Suprapubic skin (tissue), 4 donors: Measurements from ENCODE around the gene TOPORS. TPM values are rescaled to one million over a fixed set of nuclear protein-coding genes. Genes with fewer than 3 reads are reported as not detected.

Source experiments
- DNase-seq, 2 donors: peaks; one replicate each; pipeline ENCODE4 v3.0.0-alpha.2; 2019; ENCODE audit warnings: low spot score in 2 of 2
- H3K27ac ChIP-seq: fragments of 200-600 bp; sonication (generic); one replicate; pipeline ENCODE4 v1.5.1; 2019
- H3K27me3 ChIP-seq: fragments of 200-600 bp; sonication (generic); one replicate; pipeline ENCODE4 v1.5.1; 2019
- H3K36me3 ChIP-seq: fragments of 200-600 bp; sonication (generic); one replicate; pipeline ENCODE4 v1.5.1; 2019
- H3K4me1 ChIP-seq: fragments of 200-600 bp; sonication (generic); one replicate; pipeline ENCODE4 v1.5.1; 2019
- H3K4me3 ChIP-seq: fragments of 200-600 bp; sonication (generic); one replicate; pipeline ENCODE4 v1.5.1; 2019; ENCODE audit warnings: mild to moderate bottlenecking
- H3K9me3 ChIP-seq: fragments of 200-600 bp; sonication (generic); one replicate; pipeline ENCODE4 v1.5.1; 2019
- EP300 ChIP-seq: sonication (generic); formaldehyde crosslinking; IDR thresholded peaks from one replicate; pipeline ENCODE4 v1.6.1; 2017; ENCODE audit warnings: antibody characterized with exemption
- POLR2A ChIP-seq, 2 donors: fragments of 450-650 bp; IDR thresholded peaks; one replicate each; pipeline ENCODE4 v1.6.1; 2017; ENCODE audit warnings: antibody characterized with exemption in 2 of 2, mild to moderate bottlenecking in 2 of 2, moderate library complexity in 2 of 2
- POLR2AphosphoS5 ChIP-seq, 3 donors: sonication (generic); formaldehyde crosslinking; IDR thresholded peaks; one replicate each; pipeline ENCODE4 v1.6.1; 2017; ENCODE audit warnings: antibody characterized with exemption in 3 of 3
- WGBS: methylation state at CpG from one replicate; pipeline ENCODE4 v1.1.5; 2018; 5-methylcytosine and 5-hydroxymethylcytosine counted together
- total RNA-seq, 4 donors: library from RNA; depleted of rRNA; stranded (reverse); fragments of >200 nt; gene quantifications; one replicate each; pipeline ENCODE4 v1.1.0, GENCODE V29; 2016
- TF ChIP-seq, protein P1 (sequence below), 2 donors: fragments of 200-600 bp in 1 of 2; fragments of 450-650 bp in 1 of 2; sonication (generic) in 1 of 2; IDR thresholded peaks; one replicate each; pipeline ENCODE4 v1.5.1; 2016 to 2019; ENCODE audit warnings: antibody characterized with exemption in 2 of 2, mild to moderate bottlenecking in 1 of 2, moderate library complexity in 1 of 2

TOPORS gene
- total RNA-seq, 4 donors from 2014 or later, result 19.2 to 29.0 (median 23.6) TPM

DNA sequence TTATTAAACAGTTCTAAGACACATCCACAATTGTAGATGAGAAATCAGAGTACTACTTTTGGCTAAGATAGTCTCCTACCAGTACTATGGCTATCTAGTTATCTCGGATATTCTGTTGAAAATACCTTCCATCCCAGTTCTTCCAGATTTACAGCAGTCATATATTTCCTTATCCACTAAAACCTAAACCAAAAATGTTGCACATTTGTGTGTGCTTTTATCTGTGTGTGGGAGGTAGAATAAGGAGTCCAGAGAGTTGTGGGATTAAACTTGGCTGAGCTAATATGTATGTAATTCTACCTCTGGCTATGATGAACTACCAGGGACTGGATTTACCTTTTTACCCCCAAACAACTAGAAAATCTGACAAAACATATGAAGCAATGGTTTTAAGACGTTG is 38.1 kb upstream of the TOPORS start:
- TF ChIP-seq POLR2A (IDR thresholded peaks at IDR 0.05) (no peak), POLR2AphosphoS5 (IDR thresholded peaks at IDR 0.05) (no peak), EP300 (no peak)
- TF ChIP-seq, protein P1, sequence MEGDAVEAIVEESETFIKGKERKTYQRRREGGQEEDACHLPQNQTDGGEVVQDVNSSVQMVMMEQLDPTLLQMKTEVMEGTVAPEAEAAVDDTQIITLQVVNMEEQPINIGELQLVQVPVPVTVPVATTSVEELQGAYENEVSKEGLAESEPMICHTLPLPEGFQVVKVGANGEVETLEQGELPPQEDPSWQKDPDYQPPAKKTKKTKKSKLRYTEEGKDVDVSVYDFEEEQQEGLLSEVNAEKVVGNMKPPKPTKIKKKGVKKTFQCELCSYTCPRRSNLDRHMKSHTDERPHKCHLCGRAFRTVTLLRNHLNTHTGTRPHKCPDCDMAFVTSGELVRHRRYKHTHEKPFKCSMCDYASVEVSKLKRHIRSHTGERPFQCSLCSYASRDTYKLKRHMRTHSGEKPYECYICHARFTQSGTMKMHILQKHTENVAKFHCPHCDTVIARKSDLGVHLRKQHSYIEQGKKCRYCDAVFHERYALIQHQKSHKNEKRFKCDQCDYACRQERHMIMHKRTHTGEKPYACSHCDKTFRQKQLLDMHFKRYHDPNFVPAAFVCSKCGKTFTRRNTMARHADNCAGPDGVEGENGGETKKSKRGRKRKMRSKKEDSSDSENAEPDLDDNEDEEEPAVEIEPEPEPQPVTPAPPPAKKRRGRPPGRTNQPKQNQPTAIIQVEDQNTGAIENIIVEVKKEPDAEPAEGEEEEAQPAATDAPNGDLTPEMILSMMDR (IDR thresholded peaks at IDR 0.05), result no peak
- no peak overlapping the region for H3K27ac ChIP-seq
- no peaks in the 10 kb centered on the region for H3K36me3 ChIP-seq
- peaks cover 3% of the 10 kb centered on the region for H3K27me3 ChIP-seq
- H3K9me3 ChIP-seq, result no peaks in the 10 kb centered on the region
- DNase-seq, result no peak
- 72% methylated on average over 2 of the region's 2 CpGs for WGBS
- H3K4me1 ChIP-seq, result no peaks in the 10 kb centered on the region
- no peak overlapping the region for H3K4me3 ChIP-seq

DNA sequence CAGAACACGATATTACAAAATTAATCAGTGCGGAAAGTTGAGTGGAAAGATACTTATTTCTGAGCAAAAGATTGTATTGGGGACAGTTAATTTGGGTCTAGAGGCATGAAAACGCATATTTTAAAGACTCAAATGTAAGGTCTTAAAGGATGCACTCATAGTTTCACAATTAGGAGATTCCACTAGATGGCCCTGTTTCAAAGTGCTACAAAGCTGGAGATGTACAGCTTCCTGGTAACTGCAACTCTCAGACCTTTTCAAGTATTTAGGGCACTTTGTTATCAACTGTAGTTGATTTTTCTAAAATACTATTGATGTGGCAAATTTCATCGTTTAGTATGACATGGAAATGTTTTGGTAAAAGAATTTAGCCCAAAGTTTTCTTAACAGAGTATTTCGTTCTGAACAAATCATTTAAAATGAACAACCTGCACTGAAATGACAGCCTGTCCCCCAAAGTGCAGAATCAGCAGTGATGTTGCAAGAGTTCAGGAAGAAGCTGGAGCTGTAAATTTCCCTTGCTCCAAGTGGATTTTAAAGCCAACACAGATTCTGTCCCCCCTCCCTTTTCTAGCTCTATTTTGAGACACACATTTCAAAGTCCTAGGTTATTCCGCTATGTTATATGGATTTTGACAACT is 36.8 kb upstream of the TOPORS start:
- WGBS, result 50% methylated on average over 6 of the region's 6 CpGs
- Histone ChIP-seq H3K4me3 (no peak overlapping the region), H3K36me3 (no peaks in the 10 kb centered on the region), H3K4me1 (no peaks in the 10 kb centered on the region), H3K9me3 (no peaks in the 10 kb centered on the region), H3K27ac (no peak overlapping the region), H3K27me3 (peaks cover 5% of the 10 kb centered on the region)
- no peak for TF ChIP-seq POLR2A (IDR thresholded peaks at IDR 0.05)
- TF ChIP-seq POLR2AphosphoS5 (IDR thresholded peaks at IDR 0.05), result no peak
- TF ChIP-seq EP300, result no peak
- TF ChIP-seq, protein P1 (IDR thresholded peaks at IDR 0.05), result no peak
- DNase-seq, result no peak

DNA sequence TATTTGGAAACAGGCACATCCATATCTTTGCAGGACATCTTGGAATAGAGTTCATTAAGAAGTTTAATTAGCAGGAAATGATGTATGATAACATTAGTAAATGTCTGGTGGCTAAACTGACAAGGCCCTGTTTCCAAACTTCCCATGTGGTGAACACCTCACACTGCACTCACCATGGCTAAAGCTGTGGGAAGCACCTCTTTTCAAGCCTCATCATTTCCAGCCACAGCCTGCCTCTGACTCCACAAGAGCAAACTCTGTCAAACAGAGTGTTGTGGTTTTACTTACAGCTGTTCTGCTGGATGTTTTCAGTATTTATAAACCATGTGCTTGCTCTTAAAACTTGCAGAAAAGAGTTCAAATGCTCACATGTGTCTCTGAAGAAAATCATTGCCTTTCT is 35.5 kb upstream of the TOPORS start:
- Histone ChIP-seq H3K27me3 (peaks cover 6% of the 10 kb centered on the region), H3K36me3 (no peaks in the 10 kb centered on the region), H3K4me3 (no peak overlapping the region), H3K9me3 (no peaks in the 10 kb centered on the region), H3K27ac (no peak overlapping the region), H3K4me1 (no peaks in the 10 kb centered on the region)
- no peak for DNase-seq
- TF ChIP-seq EP300 (no peak), POLR2AphosphoS5 (IDR thresholded peaks at IDR 0.05) (no peak), POLR2A (IDR thresholded peaks at IDR 0.05) (no peak)
- TF ChIP-seq, protein P1 (IDR thresholded peaks at IDR 0.05), result no peak

DNA sequence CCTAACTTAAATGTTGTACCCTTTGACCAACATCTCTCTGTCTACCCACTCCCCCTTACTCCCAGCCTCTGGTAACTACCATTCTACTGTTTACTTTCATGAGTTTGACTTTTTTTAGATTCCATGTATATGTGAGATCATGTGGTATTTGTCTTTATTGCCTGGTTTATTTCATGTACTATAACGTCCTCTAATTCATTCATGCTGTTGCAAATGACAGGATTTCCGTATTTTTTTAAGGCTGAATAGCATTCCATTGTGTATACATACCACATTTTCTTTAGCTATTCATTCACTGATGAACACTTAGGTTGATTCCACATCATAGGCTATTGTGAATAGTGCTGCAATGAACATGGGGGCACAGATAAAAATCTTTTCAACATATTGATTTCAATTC is 32.4 kb upstream of the TOPORS start:
- DNase-seq, result no peak
- Histone ChIP-seq H3K9me3 (no peaks in the 10 kb centered on the region), H3K4me3 (no peak overlapping the region), H3K27me3 (peaks cover 11% of the 10 kb centered on the region), H3K36me3 (no peaks in the 10 kb centered on the region), H3K4me1 (no peaks in the 10 kb centered on the region), H3K27ac (no peak overlapping the region)
- WGBS, result 30% methylated on average over 2 of the region's 2 CpGs
- TF ChIP-seq POLR2AphosphoS5 (IDR thresholded peaks at IDR 0.05), result no peak
- no peak for TF ChIP-seq EP300
- TF ChIP-seq, protein P1 (IDR thresholded peaks at IDR 0.05), result no peak
- no peak for TF ChIP-seq POLR2A (IDR thresholded peaks at IDR 0.05)

DNA sequence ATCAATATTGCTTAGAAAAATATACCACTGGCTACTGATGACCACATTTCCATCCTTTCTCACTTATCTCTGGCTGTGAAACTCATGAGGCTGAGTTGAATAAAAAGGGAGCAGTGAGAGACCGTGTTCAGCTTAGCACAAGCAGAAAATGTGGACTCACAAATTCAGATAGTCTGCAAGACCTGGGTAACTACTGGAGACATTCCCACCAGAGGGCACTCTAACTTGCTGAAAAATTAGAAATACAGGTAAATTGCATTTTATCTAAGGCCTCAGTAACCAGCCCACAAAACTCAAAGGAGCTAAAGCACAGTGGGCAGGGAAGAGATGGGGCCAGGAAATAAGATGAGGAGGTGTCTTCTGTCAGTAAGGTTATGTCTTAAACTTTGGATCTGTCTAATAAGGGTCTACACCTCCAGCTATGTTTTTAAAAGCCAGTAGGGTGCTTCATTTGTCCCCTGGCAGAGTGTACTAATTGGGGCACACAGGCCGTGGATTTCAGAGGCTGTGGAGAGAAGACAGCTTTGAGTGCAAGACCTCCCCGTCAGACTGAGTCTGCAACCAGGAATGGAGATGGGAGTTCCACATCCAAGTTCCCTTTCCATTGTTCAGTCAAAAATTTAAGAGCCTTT is 29.2 kb upstream of the TOPORS start:
- TF ChIP-seq POLR2AphosphoS5 (IDR thresholded peaks at IDR 0.05), result no peak
- TF ChIP-seq, protein P1 (IDR thresholded peaks at IDR 0.05), result peak in 1 of 2 donors; percentile 6
- no peak for TF ChIP-seq POLR2A (IDR thresholded peaks at IDR 0.05)
- no peak for TF ChIP-seq EP300
- no peak overlapping the region for H3K27ac ChIP-seq
- 42% methylated on average over 3 of the region's 3 CpGs for WGBS
- H3K4me3 ChIP-seq, result no peak overlapping the region
- H3K27me3 ChIP-seq, result peaks cover 11% of the 10 kb centered on the region
- no peaks in the 10 kb centered on the region for H3K9me3 ChIP-seq
- no peaks in the 10 kb centered on the region for H3K4me1 ChIP-seq
- DNase-seq, result no peak
- H3K36me3 ChIP-seq, result no peaks in the 10 kb centered on the region
